Choroid plexus epithelial cell (primary cell): ENCODE results near the gene LYPD6B.

Source experiments
- DNase-seq: peaks from one replicate; pipeline ENCODE4 v3.0.0-alpha.2; 2010; ENCODE audit warnings: low read depth
- H3K4me3 ChIP-seq: 2 replicates; pipeline ENCODE4 v1.5.1; 2011; ENCODE audit warnings: low read depth, mild to moderate bottlenecking, control low read depth, low read length, moderate library complexity
- TF ChIP-seq, protein P1 (sequence below): conservative IDR thresholded peaks from 2 replicates; pipeline ENCODE4 v1.5.1; 2011; ENCODE audit warnings: low read depth, mild to moderate bottlenecking, control low read depth, inconsistent platforms, low read length, moderate library complexity

The LYPD6B gene

DNA sequence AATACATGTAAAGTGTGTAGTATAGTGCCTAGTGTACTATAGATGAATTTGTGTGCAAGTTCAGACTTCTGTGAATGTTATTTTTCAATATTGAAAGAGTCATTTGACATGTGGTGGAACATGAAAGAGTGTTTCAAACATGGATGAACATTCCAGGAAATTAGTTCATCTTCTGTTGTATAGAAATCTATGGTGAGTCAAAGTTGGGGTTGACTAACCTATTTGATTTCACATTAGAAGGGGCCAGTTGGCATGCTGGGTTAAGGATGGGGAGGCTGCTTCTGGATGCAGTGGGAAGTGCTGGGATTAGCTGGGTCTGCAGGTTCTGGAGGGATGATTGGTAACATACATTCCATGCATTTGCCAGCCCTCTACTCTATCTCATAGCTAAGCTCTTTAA, 50.6 kb downstream of the LYPD6B start:
- TF ChIP-seq, protein P1, sequence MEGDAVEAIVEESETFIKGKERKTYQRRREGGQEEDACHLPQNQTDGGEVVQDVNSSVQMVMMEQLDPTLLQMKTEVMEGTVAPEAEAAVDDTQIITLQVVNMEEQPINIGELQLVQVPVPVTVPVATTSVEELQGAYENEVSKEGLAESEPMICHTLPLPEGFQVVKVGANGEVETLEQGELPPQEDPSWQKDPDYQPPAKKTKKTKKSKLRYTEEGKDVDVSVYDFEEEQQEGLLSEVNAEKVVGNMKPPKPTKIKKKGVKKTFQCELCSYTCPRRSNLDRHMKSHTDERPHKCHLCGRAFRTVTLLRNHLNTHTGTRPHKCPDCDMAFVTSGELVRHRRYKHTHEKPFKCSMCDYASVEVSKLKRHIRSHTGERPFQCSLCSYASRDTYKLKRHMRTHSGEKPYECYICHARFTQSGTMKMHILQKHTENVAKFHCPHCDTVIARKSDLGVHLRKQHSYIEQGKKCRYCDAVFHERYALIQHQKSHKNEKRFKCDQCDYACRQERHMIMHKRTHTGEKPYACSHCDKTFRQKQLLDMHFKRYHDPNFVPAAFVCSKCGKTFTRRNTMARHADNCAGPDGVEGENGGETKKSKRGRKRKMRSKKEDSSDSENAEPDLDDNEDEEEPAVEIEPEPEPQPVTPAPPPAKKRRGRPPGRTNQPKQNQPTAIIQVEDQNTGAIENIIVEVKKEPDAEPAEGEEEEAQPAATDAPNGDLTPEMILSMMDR: no peak
- no peak for DNase-seq
- H3K4me3 ChIP-seq: no peak overlapping the region

DNA sequence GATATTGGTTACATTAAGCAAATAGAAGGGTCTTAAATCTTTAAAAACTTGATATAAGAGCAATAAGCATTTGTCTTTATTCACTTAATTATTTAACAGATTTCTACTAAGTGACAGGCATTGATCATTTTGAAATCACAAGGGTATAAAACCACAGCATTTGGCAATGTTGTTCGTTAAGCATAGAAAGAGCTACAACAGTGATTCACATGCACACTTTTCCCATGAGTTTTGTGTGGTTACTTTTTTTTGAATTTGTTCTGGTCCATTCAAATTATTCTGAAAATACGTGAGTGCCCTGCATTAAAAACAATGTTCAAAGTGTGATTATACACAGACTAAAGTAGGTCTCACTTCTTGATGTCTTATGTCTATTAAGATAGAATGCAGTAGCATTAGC, 52.2 kb downstream of the LYPD6B start:
- DNase-seq: no peak
- TF ChIP-seq, protein P1: no peak
- no peak overlapping the region for H3K4me3 ChIP-seq

DNA sequence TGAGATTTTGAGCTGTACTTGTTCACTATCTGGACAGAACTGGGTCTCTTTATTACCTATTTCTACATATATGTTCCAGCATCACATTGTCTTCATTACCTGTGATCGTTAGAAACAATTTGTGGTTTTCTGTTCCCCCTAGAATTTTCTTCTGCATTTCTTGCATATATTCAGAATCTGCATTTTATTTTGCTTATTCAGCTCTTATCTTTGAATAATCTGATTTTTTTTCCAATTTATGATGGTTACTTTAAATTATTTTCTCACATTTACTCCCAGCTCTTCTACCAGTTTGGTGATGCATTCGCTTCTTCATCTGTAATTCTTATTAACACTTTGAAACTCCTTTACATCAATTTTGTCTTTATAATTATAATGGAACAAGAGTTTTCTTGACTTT, 55.1 kb downstream of the LYPD6B start:
- TF ChIP-seq, protein P1: no peak
- no peak overlapping the region for H3K4me3 ChIP-seq
- no peak for DNase-seq

DNA sequence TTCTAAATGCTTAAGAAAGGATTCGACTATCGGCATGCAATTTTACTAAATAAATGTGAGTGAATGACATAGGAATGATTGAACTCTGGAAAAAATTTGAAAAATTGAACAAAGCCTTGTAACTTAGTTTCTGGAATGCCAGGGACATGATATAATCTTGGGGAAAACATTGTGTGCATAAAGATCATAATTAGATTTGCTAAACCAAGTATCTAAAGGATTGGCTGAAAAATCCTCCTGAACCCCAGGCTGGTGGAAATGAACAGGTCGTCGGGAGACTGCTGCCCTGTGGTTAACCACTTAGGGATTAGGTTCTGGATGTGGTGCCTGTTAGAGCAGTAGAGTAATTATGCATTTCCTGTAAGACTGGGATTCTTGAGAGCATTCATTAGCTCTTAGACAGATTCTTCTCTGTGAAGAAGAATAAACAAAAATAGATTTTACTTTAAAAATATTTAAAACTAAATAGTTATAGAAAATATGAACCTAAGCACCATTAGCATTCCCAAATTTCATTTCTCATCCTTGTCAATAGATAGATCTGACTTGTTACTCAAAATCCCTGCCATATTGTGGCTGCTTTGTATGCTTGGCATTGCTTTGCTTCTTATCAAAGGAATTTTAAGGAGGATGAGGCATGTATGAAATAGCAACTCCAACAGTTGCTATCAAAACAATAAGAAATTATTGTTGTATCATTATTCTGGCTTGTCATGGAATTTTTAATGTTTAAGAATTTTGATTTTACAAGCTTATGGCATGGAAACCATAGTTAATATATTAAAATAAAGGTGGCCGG, 55.9 kb downstream of the LYPD6B start:
- H3K4me3 ChIP-seq: no peak overlapping the region
- TF ChIP-seq, protein P1: no peak
- DNase-seq: peak; percentile 7

DNA sequence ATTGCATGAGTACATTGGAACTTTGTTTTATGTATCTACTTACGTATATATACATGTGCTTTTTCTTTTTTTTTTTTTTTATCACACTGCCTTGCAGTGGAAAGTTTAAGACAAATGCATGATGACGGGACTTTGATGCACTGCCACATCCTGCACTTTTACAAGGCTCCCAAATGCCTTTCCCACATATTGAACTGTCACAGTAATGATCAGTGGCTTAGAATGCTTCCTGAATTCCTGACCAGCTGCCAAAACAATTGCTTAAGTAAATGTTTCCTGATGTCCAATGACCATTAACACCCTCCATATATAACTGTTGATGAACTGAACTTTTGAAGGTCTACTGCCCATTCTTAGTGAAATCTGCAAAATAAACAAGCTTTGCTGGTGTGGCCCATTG, 60.2 kb downstream of the LYPD6B start:
- no peak for DNase-seq
- no peak overlapping the region for H3K4me3 ChIP-seq
- TF ChIP-seq, protein P1: no peak

DNA sequence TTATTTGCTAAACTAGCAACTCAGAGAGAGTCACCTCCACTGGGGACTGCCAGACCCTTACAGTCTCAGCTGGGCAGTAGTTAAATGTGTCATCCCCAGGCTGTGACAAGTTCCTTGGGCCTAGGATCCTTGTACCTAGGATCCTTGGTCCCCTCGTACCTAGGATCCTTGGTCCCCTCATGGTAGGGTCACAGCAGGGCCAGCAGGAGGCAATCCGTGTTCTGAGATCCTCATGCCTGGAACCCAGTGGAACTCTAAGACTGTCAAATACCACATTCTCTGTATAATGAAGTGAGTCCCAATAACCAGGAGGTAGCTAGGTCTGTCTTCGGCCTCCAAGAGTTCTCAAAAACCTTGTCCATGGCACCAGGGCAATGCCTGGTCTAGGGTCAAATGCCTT, 60.8 kb downstream of the LYPD6B start:
- DNase-seq: no peak
- no peak overlapping the region for H3K4me3 ChIP-seq
- TF ChIP-seq, protein P1: no peak
